Esophagus muscularis mucosa (tissue), 4 donors: Measurements from ENCODE around the gene USP24. TPM values are rescaled to one million over a fixed set of nuclear protein-coding genes. Genes with fewer than 3 reads are reported as not detected.

Source experiments
- DNase-seq: peaks from one replicate; pipeline ENCODE4 v3.0.0-alpha.2; 2017; ENCODE audit errors: extremely low spot score
- H3K27ac ChIP-seq, 4 donors: fragments of 200-600 bp; sonication (generic); replicated peaks in 1 of 4; 1 replicate in 3 of 4; 2 replicates in 1 of 4; pipeline ENCODE4 v1.5.1; 2016 to 2019; ENCODE audit warnings: mild to moderate bottlenecking in 1 of 4
- H3K27me3 ChIP-seq, 4 donors: fragments of 200-600 bp; sonication (generic); one replicate each; pipeline versions ENCODE4 v1.5.1 to v1.6.0; 2016 to 2019
- H3K36me3 ChIP-seq, 4 donors: fragments of 200-600 bp; sonication (generic); one replicate each; pipeline ENCODE4 v1.5.1; 2016 to 2019
- H3K4me1 ChIP-seq, 4 donors: fragments of 200-600 bp; sonication (generic); one replicate each; pipeline ENCODE4 v1.5.1; 2016 to 2019
- H3K4me3 ChIP-seq, 4 donors: fragments of 200-600 bp; sonication (generic); 1 replicate in 2 of 4; 2 replicates in 2 of 4; pipeline ENCODE4 v1.5.1; 2016 to 2019; ENCODE audit warnings: mild to moderate bottlenecking in 4 of 4, moderate library complexity in 1 of 4
- H3K9me3 ChIP-seq, 4 donors: fragments of 200-600 bp; sonication (generic); 1 replicate in 3 of 4; 2 replicates in 1 of 4; pipeline ENCODE4 v1.5.1; 2016 to 2019
- EP300 ChIP-seq: sonication (generic); formaldehyde crosslinking; IDR thresholded peaks from one replicate; pipeline ENCODE4 v1.6.1; 2017; ENCODE audit warnings: antibody characterized with exemption
- POLR2A ChIP-seq: fragments of 450-650 bp; IDR thresholded peaks from one replicate; pipeline ENCODE4 v1.6.1; 2017; ENCODE audit warnings: antibody characterized with exemption, moderate library complexity, mild to moderate bottlenecking, low read depth
- POLR2AphosphoS5 ChIP-seq, 2 donors: sonication (generic); formaldehyde crosslinking; IDR thresholded peaks; one replicate each; pipeline ENCODE4 v1.6.1; 2017; ENCODE audit warnings: antibody characterized with exemption in 2 of 2
- WGBS: methylation state at CpG from one replicate; pipeline ENCODE4 v1.1.5; 2018; 5-methylcytosine and 5-hydroxymethylcytosine counted together
- intact Hi-C: fragments of 100-400 bp; cut with DNase I; formaldehyde crosslinking; loops from one replicate; pipeline ENCODE4 v1.15.1; 2023
- total RNA-seq, 4 donors: library from RNA; depleted of rRNA; stranded (reverse); fragments of >200 nt; gene quantifications; one replicate each; pipeline versions ENCODE4 v1.1.0 to v1.2.1, GENCODE V29; 2016
- TF ChIP-seq, protein P1 (sequence below), 3 experiments: fragments of 200-600 bp in 2 of 3; fragments of 450-650 bp in 1 of 3; sonication (generic) in 2 of 3; IDR thresholded peaks; one replicate each; pipeline ENCODE4 v1.5.1; 2017 to 2019; ENCODE audit warnings: antibody characterized with exemption in 3 of 3, mild to moderate bottlenecking in 2 of 3, moderate library complexity in 1 of 3

Gene USP24
- total RNA-seq, 4 donors from 2014 or later: 28.3 to 45.3 (median 37.7) TPM

GRCh38 chr1:55088413-55088812 is 126.8 kb downstream of the USP24 start:
- Histone ChIP-seq H3K36me3 (peaks cover 66 to 100% (median 93%) of the 10 kb centered on the region in 4 donors), H3K27me3 (no peaks in the 10 kb centered on the region), H3K4me3 (no peak overlapping the region), H3K4me1 (no peaks in the 10 kb centered on the region), H3K27ac (no peak overlapping the region), H3K9me3 (no peaks in the 10 kb centered on the region)
- DNase-seq: no peak
- intact Hi-C loops: no loop called here
- 72% methylated on average over 4 of the region's 4 CpGs for WGBS
- TF ChIP-seq EP300 (no peak), POLR2AphosphoS5 (IDR thresholded peaks at IDR 0.05) (no peak), POLR2A (no peak)
- TF ChIP-seq, protein P1, sequence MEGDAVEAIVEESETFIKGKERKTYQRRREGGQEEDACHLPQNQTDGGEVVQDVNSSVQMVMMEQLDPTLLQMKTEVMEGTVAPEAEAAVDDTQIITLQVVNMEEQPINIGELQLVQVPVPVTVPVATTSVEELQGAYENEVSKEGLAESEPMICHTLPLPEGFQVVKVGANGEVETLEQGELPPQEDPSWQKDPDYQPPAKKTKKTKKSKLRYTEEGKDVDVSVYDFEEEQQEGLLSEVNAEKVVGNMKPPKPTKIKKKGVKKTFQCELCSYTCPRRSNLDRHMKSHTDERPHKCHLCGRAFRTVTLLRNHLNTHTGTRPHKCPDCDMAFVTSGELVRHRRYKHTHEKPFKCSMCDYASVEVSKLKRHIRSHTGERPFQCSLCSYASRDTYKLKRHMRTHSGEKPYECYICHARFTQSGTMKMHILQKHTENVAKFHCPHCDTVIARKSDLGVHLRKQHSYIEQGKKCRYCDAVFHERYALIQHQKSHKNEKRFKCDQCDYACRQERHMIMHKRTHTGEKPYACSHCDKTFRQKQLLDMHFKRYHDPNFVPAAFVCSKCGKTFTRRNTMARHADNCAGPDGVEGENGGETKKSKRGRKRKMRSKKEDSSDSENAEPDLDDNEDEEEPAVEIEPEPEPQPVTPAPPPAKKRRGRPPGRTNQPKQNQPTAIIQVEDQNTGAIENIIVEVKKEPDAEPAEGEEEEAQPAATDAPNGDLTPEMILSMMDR (IDR thresholded peaks at IDR 0.05): no peak

- no peak for DNase-seq
- no peak overlapping the region for H3K27ac ChIP-seq
- intact Hi-C loops: no loop called here
- H3K9me3 ChIP-seq: no peaks in the 10 kb centered on the region
- TF ChIP-seq EP300 (no peak), POLR2A (no peak), POLR2AphosphoS5 (IDR thresholded peaks at IDR 0.05) (no peak)
- TF ChIP-seq, protein P1 (IDR thresholded peaks at IDR 0.05): no peak
- H3K4me3 ChIP-seq: no peak overlapping the region
- WGBS: 71% methylated on average over 3 of the region's 3 CpGs
- peaks cover 0 to 4% (median under 1%) of the 10 kb centered on the region in 4 donors for H3K4me1 ChIP-seq
- H3K27me3 ChIP-seq: no peaks in the 10 kb centered on the region
- peaks cover 57 to 100% (median 92%) of the 10 kb centered on the region in 4 donors for H3K36me3 ChIP-seq
Measured at GRCh38 chr1:55087439-55087838, 127.7 kb downstream of the USP24 start.

DNA sequence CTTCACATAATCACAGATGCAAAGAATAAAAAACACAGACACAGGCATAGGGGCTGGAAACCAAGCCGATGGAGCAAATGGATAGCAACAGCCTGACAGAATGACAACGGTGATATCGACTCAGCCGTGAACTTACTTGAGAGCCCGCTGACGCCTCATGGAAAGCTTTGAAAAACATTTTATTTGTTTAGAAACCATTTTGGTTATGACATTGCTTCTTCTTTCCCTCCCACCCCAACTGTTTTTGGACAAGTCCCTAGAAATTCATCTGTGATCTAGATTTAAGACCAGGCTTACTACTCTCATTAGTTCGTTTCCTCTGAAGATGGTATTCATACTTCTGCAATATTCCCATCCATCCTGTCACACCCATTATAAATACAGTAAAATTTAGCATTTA is 130.9 kb downstream of the USP24 start:
- no peak for DNase-seq
- intact Hi-C loops: no loop called here

GRCh38 chr1:55081905-55082296 is 133.3 kb downstream of the USP24 start:
- H3K4me1 ChIP-seq: peaks cover 5 to 19% (median 16%) of the 10 kb centered on the region in 4 donors
- TF ChIP-seq, protein P1 (IDR thresholded peaks at IDR 0.05): no peak
- TF ChIP-seq EP300: no peak
- TF ChIP-seq POLR2A: no peak
- no peak for TF ChIP-seq POLR2AphosphoS5 (IDR thresholded peaks at IDR 0.05)
- intact Hi-C loops: no loop called here
- no peak for DNase-seq
- no peaks in the 10 kb centered on the region for H3K9me3 ChIP-seq
- no peak overlapping the region for H3K4me3 ChIP-seq
- H3K27ac ChIP-seq: peak overlapping the region in 2 of 4 donors; percentile 5 to 35
- H3K27me3 ChIP-seq: no peaks in the 10 kb centered on the region
- H3K36me3 ChIP-seq: peaks cover 57 to 100% (median 88%) of the 10 kb centered on the region in 4 donors
- WGBS: 35% methylated on average over 2 of the region's 2 CpGs

More for the DNA sequence above, 130.9 kb downstream of the USP24 start:
- Histone ChIP-seq H3K4me3 (no peak overlapping the region), H3K9me3 (no peaks in the 10 kb centered on the region), H3K4me1 (peaks cover 5 to 19% (median 16%) of the 10 kb centered on the region in 4 donors), H3K36me3 (peaks cover 56 to 100% (median 90%) of the 10 kb centered on the region in 4 donors), H3K27me3 (no peaks in the 10 kb centered on the region), H3K27ac (no peak overlapping the region)
- TF ChIP-seq, protein P1 (IDR thresholded peaks at IDR 0.05): no peak
- TF ChIP-seq POLR2A (no peak), POLR2AphosphoS5 (IDR thresholded peaks at IDR 0.05) (no peak), EP300 (no peak)
- WGBS: 95% methylated on average over 7 of the region's 7 CpGs
